HG02973 (cell line): Measurements from ENCODE around the gene EXD3.

Experiments
- ATAC-seq: cut with Tn5 transposase; IDR thresholded peaks from one replicate; pipeline ENCODE4 v1.9.1; 2021; ENCODE audit warnings: moderate library complexity; ENCODE audit not compliant: unreplicated experiment

Gene EXD3

GRCh38 chr9:137321726-137322361 lies 101.1 kb downstream of the EXD3 start:
- ATAC-seq = no peak

DNA sequence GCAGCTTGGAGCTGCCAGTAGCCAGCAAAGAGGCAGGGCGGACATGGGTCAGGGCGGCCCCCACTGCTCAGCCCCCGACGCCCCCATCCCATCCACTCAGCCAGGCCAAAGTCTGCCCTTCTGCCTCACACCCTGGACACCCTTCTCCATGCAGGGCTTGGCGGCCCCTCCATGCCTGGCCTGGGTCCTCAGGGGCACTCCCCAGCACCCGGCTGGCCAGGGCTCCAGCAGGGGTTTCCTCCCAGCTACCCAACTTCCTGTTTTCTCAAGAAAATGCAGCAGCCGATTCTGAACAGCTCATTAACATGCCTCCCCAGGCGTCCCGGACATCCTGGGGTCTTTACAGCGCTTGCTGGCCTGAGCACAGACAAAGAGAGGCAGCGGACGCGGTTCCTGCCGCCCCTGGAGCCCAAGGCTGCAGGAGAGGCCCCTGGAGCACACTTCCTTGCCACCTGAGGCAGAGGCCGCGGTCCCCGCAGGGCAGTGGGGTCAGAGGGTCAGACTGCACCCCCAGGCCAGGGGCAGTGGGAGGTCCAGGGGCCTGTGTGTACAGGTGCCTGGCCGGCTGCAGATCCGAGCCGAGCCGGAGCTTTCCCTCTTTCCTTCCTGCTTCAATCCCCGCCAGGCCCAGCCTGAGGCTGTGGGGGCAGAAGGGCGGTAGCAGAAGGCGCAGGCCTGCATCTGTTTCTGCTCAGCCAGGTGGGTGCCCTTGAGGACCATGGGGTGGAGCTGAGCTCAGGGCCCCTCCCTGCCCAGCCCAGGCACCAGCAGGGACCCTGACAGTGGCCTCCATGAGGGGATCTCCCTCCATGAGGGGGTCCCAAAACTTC lies 102.2 kb downstream of the EXD3 start:
- no peak for ATAC-seq

DNA sequence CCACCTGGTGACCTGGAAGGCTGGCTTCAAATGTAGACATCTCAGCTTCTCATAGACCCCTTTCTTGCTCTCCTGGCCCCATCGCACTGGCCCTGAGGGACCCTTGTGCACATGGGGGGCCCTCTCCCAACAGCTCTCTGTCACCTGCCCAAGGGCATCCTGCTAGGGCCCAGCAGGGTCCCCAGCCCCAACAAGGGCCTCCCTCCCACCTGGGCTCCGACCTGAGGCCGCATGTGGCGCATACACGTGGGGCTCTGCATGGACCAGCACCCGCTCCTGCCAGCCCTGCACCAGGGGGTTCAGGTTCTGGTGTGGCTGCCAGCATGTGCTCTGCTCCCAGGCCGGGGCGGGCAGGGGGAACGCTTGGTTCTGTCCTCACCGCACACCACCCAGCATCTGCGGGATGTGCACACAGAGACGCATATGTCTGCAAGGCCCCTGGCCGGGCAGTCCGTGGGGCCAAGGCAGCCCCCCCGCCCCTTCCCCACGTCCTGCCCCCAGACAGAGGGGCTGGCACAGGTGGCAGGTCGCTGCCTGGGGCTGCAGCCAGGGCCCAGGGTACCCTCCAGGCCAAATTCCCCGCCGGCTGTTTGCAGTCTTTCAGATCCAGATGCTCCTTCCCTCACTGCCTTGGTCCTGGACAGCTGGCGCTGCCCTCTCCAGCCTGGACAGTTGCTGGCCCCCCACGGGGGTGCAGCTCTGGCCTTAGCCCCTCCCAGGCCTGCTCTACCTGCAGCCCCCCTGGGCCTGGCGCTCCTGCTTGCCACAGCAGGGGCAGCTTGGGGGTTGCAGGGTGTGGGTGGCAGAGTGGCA lies 103.0 kb downstream of the EXD3 start:
- no peak for ATAC-seq

DNA sequence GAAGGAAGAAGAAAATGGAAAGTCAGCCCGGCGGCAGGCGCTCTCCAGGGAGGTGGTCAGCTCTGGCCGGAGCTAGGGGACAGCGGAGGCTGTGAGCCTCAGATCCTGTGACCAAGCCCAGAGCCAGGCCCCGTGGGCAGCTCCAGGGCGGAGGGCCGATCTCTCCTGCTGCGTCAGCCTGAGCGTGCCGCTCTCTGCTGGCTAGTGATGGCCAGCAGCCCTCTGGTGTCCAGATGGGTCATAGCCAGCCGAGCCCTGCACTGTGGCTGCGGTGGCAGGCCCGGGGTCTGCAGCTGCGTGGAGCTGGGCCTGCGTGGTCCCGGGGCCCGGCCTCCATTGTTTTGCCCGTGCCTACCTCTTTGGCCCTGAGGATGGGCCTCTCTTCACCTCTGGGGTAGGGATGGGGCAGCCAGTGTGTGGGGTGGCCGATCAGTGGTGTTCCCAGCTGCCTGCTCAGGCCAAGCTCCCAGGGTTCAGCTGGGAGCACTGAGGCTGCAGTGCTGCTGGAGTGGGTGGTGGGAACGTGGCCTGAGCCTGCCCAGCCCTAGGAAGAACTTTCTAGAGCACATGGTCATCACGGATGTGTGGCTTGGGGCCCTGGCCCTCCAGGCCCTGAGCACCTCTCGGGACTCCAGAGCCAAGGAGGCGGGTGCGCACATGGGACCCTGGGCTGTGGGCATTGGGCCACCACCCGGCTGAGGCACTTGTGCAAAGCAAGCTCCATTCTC lies 103.8 kb downstream of the EXD3 start:
- ATAC-seq = no peak

- ATAC-seq = no peak
These were observed 104.4 kb downstream of the EXD3 start for GRCh38 chr9:137318602-137319001.

GRCh38 chr9:137317718-137318511 lies 105.0 kb downstream of the EXD3 start:
- no peak for ATAC-seq

GRCh38 chr9:137317021-137317717 lies 105.8 kb downstream of the EXD3 start:
- ATAC-seq = no peak

DNA sequence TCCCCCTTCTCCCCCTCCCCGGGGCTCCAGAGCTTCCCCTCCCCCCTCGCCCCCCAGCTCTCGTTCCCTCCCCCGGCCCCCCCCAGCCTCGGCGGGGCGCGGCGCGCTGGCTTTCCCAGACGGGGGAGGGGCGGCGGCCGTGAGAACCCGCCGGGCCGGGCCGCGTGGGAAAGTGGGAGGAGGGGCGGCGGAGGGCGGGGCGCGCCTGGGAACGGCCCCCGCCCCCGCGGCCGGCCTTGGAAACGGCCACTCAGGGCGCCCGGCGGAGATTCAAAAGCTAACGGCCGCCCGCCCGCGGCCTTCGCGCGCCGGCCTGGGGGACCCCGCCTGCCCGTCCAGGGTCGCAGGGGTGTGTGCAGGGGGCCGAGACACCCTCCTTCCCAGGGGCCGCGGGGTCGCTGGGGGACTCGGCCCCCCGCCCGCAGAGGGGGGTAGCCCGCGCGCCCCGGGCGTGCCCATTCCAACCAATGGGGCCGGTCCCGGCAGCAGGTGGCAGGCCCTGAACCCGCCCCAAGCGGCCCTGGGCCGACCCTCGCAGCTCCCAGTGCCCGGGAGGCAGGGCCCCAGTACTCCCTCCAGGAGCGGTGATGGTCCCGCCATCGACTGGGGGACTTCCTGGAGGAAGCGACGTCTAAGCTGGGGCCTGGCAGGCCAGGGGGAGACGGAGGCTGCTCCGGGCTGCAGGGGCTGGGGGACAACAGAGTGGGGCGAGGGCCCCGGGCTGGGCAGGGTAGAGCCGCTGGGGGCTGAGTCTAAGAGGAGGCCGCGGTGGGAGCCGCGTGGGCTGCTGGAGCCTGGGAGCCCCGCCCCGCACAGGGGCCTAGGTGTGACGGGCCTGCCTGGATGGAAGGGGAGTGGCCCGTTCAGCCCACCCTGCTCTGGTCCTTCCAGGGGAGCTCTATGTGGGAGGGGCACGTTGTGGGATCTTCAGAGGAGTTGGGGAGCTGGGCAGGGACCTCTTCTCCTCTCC lies 106.7 kb downstream of the EXD3 start:
- ATAC-seq = no peak

DNA sequence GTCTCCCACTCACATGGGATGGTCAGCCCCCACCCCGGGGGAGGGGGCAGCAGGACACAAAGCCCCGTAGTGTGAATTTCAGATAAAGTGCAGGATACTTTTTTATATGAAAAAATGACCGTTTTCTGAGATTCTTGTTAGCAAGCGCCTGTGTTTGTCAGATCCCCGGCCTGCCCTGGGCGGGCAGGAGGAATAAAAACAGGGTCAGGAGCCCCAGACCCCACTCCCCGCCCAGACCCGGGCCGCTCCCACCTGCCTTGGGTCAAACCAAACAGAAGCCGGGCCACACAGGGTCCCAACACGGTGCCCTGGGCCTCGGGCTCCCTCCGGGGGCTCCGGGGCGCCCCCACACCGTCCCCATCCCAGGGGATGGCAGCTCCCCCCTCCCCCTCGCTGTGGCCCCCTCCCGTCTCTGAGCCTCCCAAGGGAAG lies 107.4 kb downstream of the EXD3 start:
- ATAC-seq = no peak

DNA sequence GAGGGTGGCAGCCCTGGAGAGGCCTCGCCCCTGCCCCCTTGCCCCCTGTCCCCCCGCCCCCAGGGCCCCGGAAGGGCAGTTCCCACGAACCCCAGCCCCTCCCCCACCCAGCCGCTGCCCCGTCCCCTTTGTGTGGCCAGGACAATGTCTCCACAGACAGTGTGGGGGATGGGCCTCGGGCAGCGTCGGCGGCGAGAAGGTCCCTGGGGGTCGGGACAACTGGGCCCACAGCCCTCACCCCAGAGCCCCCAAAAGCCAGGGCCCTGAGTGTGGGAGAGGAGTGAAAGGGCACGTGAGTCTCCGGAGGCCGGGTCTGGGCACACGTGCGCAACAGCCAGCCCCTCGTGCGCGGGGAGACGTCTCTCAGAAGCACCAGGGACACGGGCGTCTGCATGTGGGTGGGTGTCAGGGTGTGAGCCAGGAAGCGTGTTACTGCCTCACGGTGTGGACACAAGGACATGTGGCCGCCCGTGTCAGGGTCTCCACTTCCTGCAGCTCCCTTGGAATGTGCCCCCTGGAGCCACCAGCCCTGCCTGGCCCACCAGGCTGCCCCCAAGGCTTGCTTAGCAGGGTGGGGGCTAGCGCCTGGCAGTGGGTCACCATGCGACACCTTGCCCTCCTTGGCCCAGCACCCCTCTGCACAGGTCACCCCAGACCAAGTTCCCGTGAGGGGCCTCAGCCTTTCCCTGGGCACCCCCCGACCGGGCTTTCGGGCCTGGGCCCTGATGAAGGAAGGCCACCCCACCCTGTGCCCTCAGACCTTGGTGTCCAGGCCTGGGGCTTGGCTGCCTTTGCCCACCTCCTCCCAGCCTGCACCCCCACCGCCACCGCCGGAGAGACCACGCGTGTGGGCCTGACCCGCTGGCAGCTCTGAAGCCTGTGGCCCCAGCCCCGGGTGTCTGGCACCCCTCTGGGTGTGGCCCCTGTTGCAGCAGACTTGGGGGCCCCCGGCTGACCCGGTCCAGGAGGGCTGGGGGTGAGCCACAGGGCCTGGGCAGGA lies 108.1 kb downstream of the EXD3 start:
- ATAC-seq = no peak

DNA sequence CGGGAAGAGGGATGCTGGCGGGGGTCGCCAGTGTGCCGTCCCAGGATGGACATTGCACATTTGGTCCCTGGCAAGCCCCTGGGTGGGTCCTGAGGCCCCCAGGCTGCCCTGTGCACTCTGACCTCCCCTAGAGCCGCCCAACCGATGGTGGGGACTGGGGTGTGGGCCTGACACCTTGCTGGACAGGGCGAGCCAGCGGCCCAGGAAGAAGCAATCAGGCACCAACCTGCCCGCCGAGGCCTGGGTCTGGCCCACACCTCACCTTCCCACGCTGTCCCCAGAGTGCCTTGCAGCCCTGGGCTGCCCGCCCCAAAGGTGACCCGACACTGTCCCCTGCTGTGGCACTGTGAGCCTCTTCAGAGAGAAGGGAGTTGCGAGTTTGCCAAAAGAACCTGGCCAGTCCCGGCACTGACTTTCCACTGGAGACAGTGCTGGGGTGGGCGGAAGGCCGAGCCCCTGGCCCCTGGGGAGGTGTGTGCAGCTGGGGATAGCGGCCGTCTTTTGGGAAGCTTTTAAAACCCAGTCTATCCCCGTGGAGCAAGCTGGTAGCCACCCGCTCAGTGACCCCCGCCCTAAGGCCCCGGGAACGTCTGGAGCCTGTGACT lies 108.9 kb downstream of the EXD3 start:
- ATAC-seq = no peak

- no peak for ATAC-seq
These were observed 109.5 kb downstream of the EXD3 start for GRCh38 chr9:137313326-137313936.

GRCh38 chr9:137312852-137313325 lies 110.1 kb downstream of the EXD3 start:
- ATAC-seq = no peak

DNA sequence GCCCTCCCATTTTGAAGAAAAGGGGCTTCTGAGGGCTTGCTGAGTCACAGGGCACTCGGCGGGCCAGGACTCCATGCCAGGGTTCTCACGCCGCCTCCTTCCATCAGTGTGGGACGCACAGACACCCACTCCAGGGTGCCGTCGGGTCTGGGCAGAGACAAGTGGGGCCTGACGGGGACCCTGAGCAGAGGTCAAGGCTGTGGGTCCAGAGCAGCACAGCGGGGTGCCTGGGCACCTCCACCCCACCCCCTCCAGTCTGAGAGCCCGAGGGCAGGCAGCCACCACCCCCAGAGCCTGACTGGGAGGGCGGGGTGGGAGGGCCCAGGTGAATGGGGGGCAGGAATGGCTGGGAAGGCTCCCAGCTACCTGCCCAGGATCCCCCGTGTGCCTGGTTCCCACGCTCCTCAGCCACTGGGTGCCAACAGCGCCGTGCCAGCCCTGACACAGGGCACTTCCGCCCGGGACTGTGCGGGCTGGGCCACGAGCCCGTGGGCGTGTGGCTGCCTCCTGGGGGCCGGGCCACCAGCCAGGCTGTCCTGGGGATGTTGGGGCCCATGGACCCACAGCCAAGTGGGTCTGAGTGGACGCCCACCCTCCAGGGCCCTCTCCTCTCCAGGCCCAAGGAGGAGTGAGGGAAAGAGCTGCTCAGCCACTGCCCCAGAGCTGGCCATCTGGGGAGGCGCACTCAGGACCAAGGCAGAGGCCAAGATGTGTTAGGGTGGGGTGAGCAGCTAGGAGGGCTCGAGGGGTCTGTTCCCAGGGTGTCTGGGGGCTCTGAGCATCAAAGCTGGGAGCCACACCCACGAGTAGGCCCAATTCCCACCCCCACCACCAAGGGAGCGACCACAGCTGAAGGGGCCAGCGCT lies 110.7 kb downstream of the EXD3 start:
- ATAC-seq = no peak
